Memory B cell (primary cell): ENCODE data around the gene ZG16B.

Experiments
- ATAC-seq: fragments of 150-1000 bp; cut with Tn5 transposase; 2 replicates; pipeline ENCODE4 v1.10.0; 2021; ENCODE audit warnings: low read depth, mild to moderate bottlenecking, moderate library complexity
- DNase-seq, 2 donors: peaks; one replicate each; pipeline ENCODE4 v3.0.0; 2022; ENCODE audit warnings: low spot score in 2 of 2
- H3K27ac Mint-ChIP-seq: one replicate; pipeline ENCODE4 v1.8.0; 2022; ENCODE audit warnings: mild to moderate bottlenecking, moderate library complexity, mixed read lengths
- H3K27me3 Mint-ChIP-seq: one replicate; pipeline ENCODE4 v1.8.0; 2022; ENCODE audit warnings: mixed read lengths
- H3K36me3 Mint-ChIP-seq: one replicate; pipeline ENCODE4 v1.8.0; 2022; ENCODE audit warnings: mild to moderate bottlenecking, mixed read lengths
- H3K4me1 Mint-ChIP-seq: one replicate; pipeline ENCODE4 v1.8.0; 2022; ENCODE audit warnings: mixed read lengths
- H3K4me3 Mint-ChIP-seq: one replicate; pipeline ENCODE4 v1.8.0; 2022; ENCODE audit warnings: mild to moderate bottlenecking, moderate library complexity, mixed read lengths
- H3K9me3 Mint-ChIP-seq: one replicate; pipeline ENCODE4 v1.8.0; 2022; ENCODE audit warnings: mixed read lengths

Gene ZG16B

GRCh38 chr16:2825906-2826305, 4.2 kb upstream of the ZG16B start:
- DNase-seq (no peak), ATAC-seq (no peak)
- Mint-ChIP-seq H3K4me1 (no peaks in the 10 kb centered on the region), H3K27me3 (peaks cover 12% of the 10 kb centered on the region), H3K9me3 (no peaks in the 10 kb centered on the region), H3K36me3 (no peaks in the 10 kb centered on the region), H3K27ac (no peak overlapping the region), H3K4me3 (no peak overlapping the region)

GRCh38 chr16:2826591-2827373, 3.3 kb upstream of the ZG16B start:
- H3K4me1 Mint-ChIP-seq = no peaks in the 10 kb centered on the region
- no peaks in the 10 kb centered on the region for H3K9me3 Mint-ChIP-seq
- DNase-seq (no peak), ATAC-seq (no peak)
- H3K36me3 Mint-ChIP-seq = no peaks in the 10 kb centered on the region
- H3K27ac Mint-ChIP-seq = no peak overlapping the region
- peaks cover 15% of the 10 kb centered on the region for H3K27me3 Mint-ChIP-seq
- no peak overlapping the region for H3K4me3 Mint-ChIP-seq

GRCh38 chr16:2827374-2827791, 2.7 kb upstream of the ZG16B start:
- no peak for DNase-seq
- ATAC-seq = no peak
- Mint-ChIP-seq H3K27ac (no peak overlapping the region), H3K4me3 (no peak overlapping the region), H3K4me1 (no peaks in the 10 kb centered on the region), H3K9me3 (no peaks in the 10 kb centered on the region), H3K36me3 (no peaks in the 10 kb centered on the region), H3K27me3 (peaks cover 15% of the 10 kb centered on the region)

GRCh38 chr16:2827831-2828520, 2.1 kb upstream of the ZG16B start:
- H3K4me1 Mint-ChIP-seq = no peaks in the 10 kb centered on the region
- DNase-seq (no peak), ATAC-seq (no peak)
- H3K27ac Mint-ChIP-seq = no peak overlapping the region
- no peaks in the 10 kb centered on the region for H3K36me3 Mint-ChIP-seq
- H3K4me3 Mint-ChIP-seq = no peak overlapping the region
- peaks cover 21% of the 10 kb centered on the region for H3K27me3 Mint-ChIP-seq
- H3K9me3 Mint-ChIP-seq = no peaks in the 10 kb centered on the region

- H3K27me3 Mint-ChIP-seq = peaks cover 22% of the 10 kb centered on the region
- H3K36me3 Mint-ChIP-seq = no peaks in the 10 kb centered on the region
- no peak for DNase-seq
- H3K4me3 Mint-ChIP-seq = no peak overlapping the region
- no peaks in the 10 kb centered on the region for H3K4me1 Mint-ChIP-seq
- H3K27ac Mint-ChIP-seq = no peak overlapping the region
- no peaks in the 10 kb centered on the region for H3K9me3 Mint-ChIP-seq
- ATAC-seq = no peak
Measured at GRCh38 chr16:2828521-2828840, 1.6 kb upstream of the ZG16B start.

- DNase-seq (no peak), ATAC-seq (no peak)
- no peaks in the 10 kb centered on the region for H3K36me3 Mint-ChIP-seq
- no peaks in the 10 kb centered on the region for H3K4me1 Mint-ChIP-seq
- H3K4me3 Mint-ChIP-seq = no peak overlapping the region
- peaks cover 22% of the 10 kb centered on the region for H3K27me3 Mint-ChIP-seq
- H3K9me3 Mint-ChIP-seq = no peaks in the 10 kb centered on the region
- no peak overlapping the region for H3K27ac Mint-ChIP-seq
Measured at GRCh38 chr16:2828876-2829430, 1.1 kb upstream of the ZG16B start.

GRCh38 chr16:2830355-2830695, 222 bp downstream of the ZG16B start:
- DNase-seq (no peak), ATAC-seq (no peak)
- Mint-ChIP-seq H3K4me3 (no peak overlapping the region), H3K9me3 (no peaks in the 10 kb centered on the region), H3K27ac (no peak overlapping the region), H3K4me1 (no peaks in the 10 kb centered on the region), H3K27me3 (peaks cover 27% of the 10 kb centered on the region), H3K36me3 (no peaks in the 10 kb centered on the region)

- H3K36me3 Mint-ChIP-seq = no peaks in the 10 kb centered on the region
- H3K27ac Mint-ChIP-seq = no peak overlapping the region
- ATAC-seq = no peak
- H3K9me3 Mint-ChIP-seq = no peaks in the 10 kb centered on the region
- no peak overlapping the region for H3K4me3 Mint-ChIP-seq
- H3K27me3 Mint-ChIP-seq = peaks cover 30% of the 10 kb centered on the region
- no peaks in the 10 kb centered on the region for H3K4me1 Mint-ChIP-seq
- no peak for DNase-seq
Measured at GRCh38 chr16:2831203-2831602, 1.1 kb downstream of the ZG16B start.

- Mint-ChIP-seq H3K9me3 (no peaks in the 10 kb centered on the region), H3K27me3 (peaks cover 34% of the 10 kb centered on the region), H3K27ac (no peak overlapping the region), H3K4me1 (peaks cover 6% of the 10 kb centered on the region), H3K4me3 (no peak overlapping the region), H3K36me3 (no peaks in the 10 kb centered on the region)
- no peak for DNase-seq
- no peak for ATAC-seq
Measured at GRCh38 chr16:2833776-2834175, 3.7 kb downstream of the ZG16B start.

- Mint-ChIP-seq H3K36me3 (no peaks in the 10 kb centered on the region), H3K27me3 (peaks cover 33% of the 10 kb centered on the region), H3K9me3 (no peaks in the 10 kb centered on the region), H3K4me3 (no peak overlapping the region), H3K27ac (no peak overlapping the region), H3K4me1 (peaks cover 6% of the 10 kb centered on the region)
- DNase-seq (no peak), ATAC-seq (no peak)
Measured at GRCh38 chr16:2834968-2835367, 4.9 kb downstream of the ZG16B start.

GRCh38 chr16:2835638-2836493, 5.8 kb downstream of the ZG16B start:
- peaks cover 30% of the 10 kb centered on the region for H3K27me3 Mint-ChIP-seq
- no peak for DNase-seq
- H3K27ac Mint-ChIP-seq = no peak overlapping the region
- H3K4me3 Mint-ChIP-seq = no peak overlapping the region
- no peak for ATAC-seq
- H3K4me1 Mint-ChIP-seq = peaks cover 6% of the 10 kb centered on the region
- no peaks in the 10 kb centered on the region for H3K9me3 Mint-ChIP-seq
- H3K36me3 Mint-ChIP-seq = no peaks in the 10 kb centered on the region

GRCh38 chr16:2836646-2837508, 6.8 kb downstream of the ZG16B start:
- no peak overlapping the region for H3K27ac Mint-ChIP-seq
- H3K9me3 Mint-ChIP-seq = no peaks in the 10 kb centered on the region
- ATAC-seq = no peak
- peaks cover 8% of the 10 kb centered on the region for H3K4me1 Mint-ChIP-seq
- DNase-seq = no peak
- H3K36me3 Mint-ChIP-seq = no peaks in the 10 kb centered on the region
- peaks cover 27% of the 10 kb centered on the region for H3K27me3 Mint-ChIP-seq
- H3K4me3 Mint-ChIP-seq = no peak overlapping the region

GRCh38 chr16:2838928-2839327, 8.8 kb downstream of the ZG16B start:
- no peaks in the 10 kb centered on the region for H3K36me3 Mint-ChIP-seq

More at GRCh38 chr16:2838928-2839327, 8.8 kb downstream of the ZG16B start:
- H3K4me1 Mint-ChIP-seq = peaks cover 8% of the 10 kb centered on the region
- no peak overlapping the region for H3K4me3 Mint-ChIP-seq
- no peak overlapping the region for H3K27ac Mint-ChIP-seq
- H3K27me3 Mint-ChIP-seq = peaks cover 21% of the 10 kb centered on the region
- DNase-seq (no peak), ATAC-seq (peak; percentile 54)
- H3K9me3 Mint-ChIP-seq = no peaks in the 10 kb centered on the region
